HepG2 (cell line): Measurements from ENCODE around the gene CYP11A1. TPM values are rescaled to one million over a fixed set of nuclear protein-coding genes. Genes with fewer than 3 reads are reported as not detected.

Source experiments
- ATAC-seq: fragments of 200-7000 bp; cut with Tn5 transposase; 3 replicates; pipeline ENCODE4 v1.9.1; 2020; ENCODE audit warnings: mild to moderate bottlenecking, moderate library complexity
- BruUV-seq: library from RNA; stranded (reverse); fragments of 400-500 nt; replicated peaks from 2 replicates; lab custom pipeline; 2021; lab: Mats Ljungman, UMichigan
- CTCF ChIA-PET: fragments of 300-600 bp; formaldehyde crosslinking; extraction: SDS; loops from one replicate; lab custom pipeline; 2021; ENCODE audit warnings: low total read pairs, inconsistent platforms, low intra/inter-chr PET ratio; lab: Yijun Ruan, JAX
- POLR2A ChIA-PET: fragments of 350-600 bp; sonication (Branson Sonifier 250); formaldehyde crosslinking; loops from one replicate; lab custom pipeline; 2020; ENCODE audit warnings: antibody characterized with exemption, inconsistent platforms; lab: Yijun Ruan, JAX
- DNase-seq: peaks from one replicate; pipeline ENCODE4 v3.0.0-alpha.2; 2015; ENCODE audit warnings: low spot score
- FAIRE-seq: peaks from 3 replicates; lab custom pipeline; 2011; peaks lifted over from hg19 to GRCh38; lab: Jason Lieb, UNC
- H2AFZ ChIP-seq: one replicate; pipeline ENCODE4 v1.6.1; 2011; ENCODE audit warnings: low read length, inconsistent platforms
- H3K27ac ChIP-seq: fragments of 300-600 bp; 3 replicates; pipeline ENCODE4 v1.8.0; 2011; ENCODE audit warnings: mixed run types, mild to moderate bottlenecking, mixed read lengths, low read length, inconsistent platforms; ENCODE audit not compliant: insufficient read depth; ENCODE audit errors: extremely low read length
- H3K27me3 ChIP-seq, 2 experiments: fragments of 200-600 bp in 1 of 2; 2 replicates in 1 of 2; 3 replicates in 1 of 2; pipeline versions ENCODE4 v1.6.0 to v1.8.0; 2011; ENCODE audit warnings: low read length in 2 of 2, mild to moderate bottlenecking in 2 of 2, moderate library complexity in 2 of 2, inconsistent platforms in 1 of 2; ENCODE audit not compliant: insufficient read depth in 2 of 2, control insufficient read depth in 1 of 2
- H3K36me3 ChIP-seq, 2 experiments: fragments of 200-600 bp in 1 of 2; replicated peaks in 1 of 2; 2 replicates in 1 of 2; 3 replicates in 1 of 2; pipeline versions ENCODE4 v1.5.1 to v1.8.0; 2011; ENCODE audit warnings: low read length in 2 of 2, inconsistent platforms in 1 of 2; ENCODE audit not compliant: insufficient read depth in 2 of 2, control insufficient read depth in 1 of 2
- H3K4me1 ChIP-seq: 2 replicates; pipeline ENCODE4 v1.5.1; 2012; ENCODE audit warnings: low read length, inconsistent platforms; ENCODE audit not compliant: insufficient read depth
- H3K4me2 ChIP-seq: 2 replicates; pipeline ENCODE4 v1.6.0; 2011; ENCODE audit warnings: low read depth, low read length, inconsistent platforms
- H3K4me3 ChIP-seq, 3 experiments: fragments of 200-600 bp in 1 of 3; sonication (generic), shearing (Covaris generic) in 1 of 3; replicated peaks in 1 of 3; 2 replicates each; pipeline ENCODE4 v1.5.1; 2011 to 2016; ENCODE audit warnings: low read length in 3 of 3, inconsistent platforms in 2 of 3, low read depth in 2 of 3, mild to moderate bottlenecking in 2 of 3, control low read depth in 1 of 3, mixed read lengths in 1 of 3; ENCODE audit not compliant: insufficient read depth in 1 of 3
- H3K79me2 ChIP-seq: one replicate; pipeline ENCODE4 v1.6.1; 2011; ENCODE audit warnings: low read length, inconsistent platforms; ENCODE audit not compliant: insufficient read depth
- H3K9ac ChIP-seq: 2 replicates; pipeline ENCODE4 v1.6.0; 2011; ENCODE audit warnings: mild to moderate bottlenecking, low read depth, low read length, inconsistent platforms; ENCODE audit not compliant: insufficient read depth
- H3K9me3 ChIP-seq: 2 replicates; pipeline ENCODE4 v1.5.1; 2012; ENCODE audit warnings: mild to moderate bottlenecking, low read length
- H4K20me1 ChIP-seq: 2 replicates; pipeline ENCODE4 v1.6.0; 2011; ENCODE audit warnings: inconsistent platforms, mild to moderate bottlenecking, low read length, moderate library complexity; ENCODE audit not compliant: insufficient read depth
- BRD4 ChIP-seq: sonication (generic); formaldehyde crosslinking; IDR thresholded peaks from 2 replicates; pipeline ENCODE4 v1.4.0; 2020; ENCODE audit warnings: missing genetic modification reagents
- ESRRA ChIP-seq: sonication (generic); formaldehyde crosslinking; IDR thresholded peaks from 2 replicates; pipeline ENCODE4 v1.5.1; 2020; ENCODE audit warnings: mild to moderate bottlenecking, low read depth, missing genetic modification reagents
- NFYB ChIP-seq: sonication (generic); formaldehyde crosslinking; IDR thresholded peaks from 2 replicates; pipeline ENCODE4 v1.4.0; 2020; ENCODE audit warnings: missing genetic modification reagents
- TP53 ChIP-seq: sonication (generic); formaldehyde crosslinking; conservative IDR thresholded peaks from 2 replicates; pipeline ENCODE4 v1.4.0; 2020; ENCODE audit warnings: missing genetic modification reagents
- YEATS2 ChIP-seq: sonication (generic); formaldehyde crosslinking; IDR thresholded peaks from 2 replicates; pipeline ENCODE4 v1.4.0; 2020; ENCODE audit warnings: missing genetic modification reagents, borderline replicate concordance
- ZNF235 ChIP-seq: sonication (generic); formaldehyde crosslinking; IDR thresholded peaks from 2 replicates; pipeline ENCODE4 v1.8.1; 2023; ENCODE audit warnings: mild to moderate bottlenecking, missing genetic modification reagents, borderline replicate concordance
- WGBS: methylation state at CpG from one replicate; pipeline ENCODE4 v1.1.6; 2017; ENCODE audit warnings: low lambda C conversion rate; 5-methylcytosine and 5-hydroxymethylcytosine counted together
- in situ Hi-C: cut with HindIII; loops from 2 replicates; pipeline ENCODE4 v1.10.0; 2017; ENCODE audit warnings: low pct_unique_long_range_greater_than_20kb; ENCODE audit not compliant: extremely low pct_ligation_motif_present
- intact Hi-C: fragments of 100-400 bp; cut with micrococcal nuclease; formaldehyde crosslinking; loops from one replicate; pipeline ENCODE4 v1.10.0; 2022; ENCODE audit not compliant: unreplicated experiment
- polyA plus RNA-seq, 8 experiments: library from polyadenylated mRNA; depleted of rRNA in 3 of 8; stranded (reverse) in 7 of 8; unstranded in 1 of 8; fragments of >200 nt; fragmentation: Illumina TruSeq in 4 of 8; extraction: Trizol in 4 of 8; gene quantifications; 2 replicates each; pipeline versions ENCODE4 v1.2.1 to v1.2.3, GENCODE V29; 2011 to 2016; ENCODE audit warnings: low read depth in 4 of 8, missing spikeins in 1 of 8, mixed read lengths in 1 of 8; ENCODE audit not compliant: insufficient read depth in 1 of 8
- total RNA-seq, 5 experiments: library from RNA; depleted of rRNA; stranded (reverse); fragments of >200 nt; fragmentation: Illumina TruSeq; extraction: Trizol; gene quantifications; 2 replicates each; pipeline ENCODE4 v1.2.3, GENCODE V29; 2016; ENCODE audit warnings: low read depth in 1 of 5
- TF ChIP-seq, protein P1 (sequence below): IDR thresholded peaks from 2 replicates; pipeline ENCODE4 v1.4.0; 2020; ENCODE audit warnings: mild to moderate bottlenecking, missing genetic modification reagents
- TF ChIP-seq, protein P2 (sequence below): sonication (generic); formaldehyde crosslinking; IDR thresholded peaks from 2 replicates; pipeline ENCODE4 v1.8.0; 2022; ENCODE audit warnings: low read depth, missing genetic modification reagents

Gene CYP11A1
- total and polyA plus RNA-seq, 2 of the 13 experiments (the other 11 are each of a cell fraction or from before 2014, with no cell fraction given), result 0.66 to 0.92 TPM

GRCh38 chr15:74381481-74381880 lies 14.0 kb upstream of the CYP11A1 start:
- intact Hi-C loops (no loop called here), in situ Hi-C loops (loop anchor here (5.0 kb wide), 1 partner anchor 106 kb away; no protein-coding TSS in a partner anchor)
- ATAC-seq (no peak), DNase-seq (no peak), FAIRE-seq (no peak)
- Histone ChIP-seq H4K20me1 (no peaks in the 10 kb centered on the region), H3K27ac (no peak overlapping the region), H3K27me3 (peaks cover 0 to 24% of the 10 kb centered on the region in 2 experiments; a peak in 3 of 5 replicates), H3K79me2 (no peaks in the 10 kb centered on the region), H3K4me1 (peaks cover 65% of the 10 kb centered on the region), H2AFZ (no peak overlapping the region), H3K9me3 (no peaks in the 10 kb centered on the region), H3K9ac (no peak overlapping the region), H3K36me3 (no peaks in the 10 kb centered on the region), H3K4me2 (peak overlapping the region; percentile 75), H3K4me3 (no peak overlapping the region)
- ChIA-PET POLR2A (interaction anchor here (0.6 to 8.8 kb wide), 7 partner anchors 15 to 88 kb away, joined by 3 to 124 read pairs (median 3); no protein-coding TSS in a partner anchor), CTCF (interaction anchor here (1.4 to 3.5 kb wide), 3 partner anchors 7 to 108 kb away, joined by 4 to 77 read pairs (median 27); no protein-coding TSS in a partner anchor)
- TF ChIP-seq, protein P1, sequence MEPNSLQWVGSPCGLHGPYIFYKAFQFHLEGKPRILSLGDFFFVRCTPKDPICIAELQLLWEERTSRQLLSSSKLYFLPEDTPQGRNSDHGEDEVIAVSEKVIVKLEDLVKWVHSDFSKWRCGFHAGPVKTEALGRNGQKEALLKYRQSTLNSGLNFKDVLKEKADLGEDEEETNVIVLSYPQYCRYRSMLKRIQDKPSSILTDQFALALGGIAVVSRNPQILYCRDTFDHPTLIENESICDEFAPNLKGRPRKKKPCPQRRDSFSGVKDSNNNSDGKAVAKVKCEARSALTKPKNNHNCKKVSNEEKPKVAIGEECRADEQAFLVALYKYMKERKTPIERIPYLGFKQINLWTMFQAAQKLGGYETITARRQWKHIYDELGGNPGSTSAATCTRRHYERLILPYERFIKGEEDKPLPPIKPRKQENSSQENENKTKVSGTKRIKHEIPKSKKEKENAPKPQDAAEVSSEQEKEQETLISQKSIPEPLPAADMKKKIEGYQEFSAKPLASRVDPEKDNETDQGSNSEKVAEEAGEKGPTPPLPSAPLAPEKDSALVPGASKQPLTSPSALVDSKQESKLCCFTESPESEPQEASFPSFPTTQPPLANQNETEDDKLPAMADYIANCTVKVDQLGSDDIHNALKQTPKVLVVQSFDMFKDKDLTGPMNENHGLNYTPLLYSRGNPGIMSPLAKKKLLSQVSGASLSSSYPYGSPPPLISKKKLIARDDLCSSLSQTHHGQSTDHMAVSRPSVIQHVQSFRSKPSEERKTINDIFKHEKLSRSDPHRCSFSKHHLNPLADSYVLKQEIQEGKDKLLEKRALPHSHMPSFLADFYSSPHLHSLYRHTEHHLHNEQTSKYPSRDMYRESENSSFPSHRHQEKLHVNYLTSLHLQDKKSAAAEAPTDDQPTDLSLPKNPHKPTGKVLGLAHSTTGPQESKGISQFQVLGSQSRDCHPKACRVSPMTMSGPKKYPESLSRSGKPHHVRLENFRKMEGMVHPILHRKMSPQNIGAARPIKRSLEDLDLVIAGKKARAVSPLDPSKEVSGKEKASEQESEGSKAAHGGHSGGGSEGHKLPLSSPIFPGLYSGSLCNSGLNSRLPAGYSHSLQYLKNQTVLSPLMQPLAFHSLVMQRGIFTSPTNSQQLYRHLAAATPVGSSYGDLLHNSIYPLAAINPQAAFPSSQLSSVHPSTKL (CRISPR knock-in tag), result no peak
- TF ChIP-seq, protein P2, sequence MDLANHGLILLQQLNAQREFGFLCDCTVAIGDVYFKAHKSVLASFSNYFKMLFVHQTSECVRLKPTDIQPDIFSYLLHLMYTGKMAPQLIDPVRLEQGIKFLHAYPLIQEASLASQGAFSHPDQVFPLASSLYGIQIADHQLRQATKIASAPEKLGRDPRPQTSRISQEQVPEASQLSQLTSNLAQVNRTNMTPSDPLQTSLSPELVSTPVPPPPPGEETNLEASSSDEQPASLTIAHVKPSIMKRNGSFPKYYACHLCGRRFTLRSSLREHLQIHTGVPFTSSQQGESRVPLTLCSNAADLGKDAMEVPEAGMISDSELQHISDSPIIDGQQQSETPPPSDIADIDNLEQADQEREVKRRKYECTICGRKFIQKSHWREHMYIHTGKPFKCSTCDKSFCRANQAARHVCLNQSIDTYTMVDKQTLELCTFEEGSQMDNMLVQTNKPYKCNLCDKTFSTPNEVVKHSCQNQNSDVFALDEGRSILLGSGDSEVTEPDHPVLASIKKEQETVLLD (CRISPR knock-in tag), result no peak
- TF ChIP-seq ESRRA (CRISPR knock-in tag) (no peak), TP53 (CRISPR knock-in tag) (no peak), ZNF235 (CRISPR knock-in tag) (no peak), YEATS2 (no peak), BRD4 (CRISPR knock-in tag) (no peak), NFYB (CRISPR knock-in tag) (no peak)
- BruUV-seq, result no TSS peak
- 57% methylated on average over 3 of the region's 5 CpGs for WGBS
